GM21619 (cell line): ENCODE data around the gene GRAP2.
"Not testable (repeated sequence)": the region's sequence is repeated elsewhere in the genome, so short reads cannot be mapped to it uniquely, and the experiment has no call there.

Experiments used
- ATAC-seq: cut with Tn5 transposase; IDR thresholded peaks from one replicate; pipeline ENCODE4 v1.9.1; 2021; ENCODE audit not compliant: unreplicated experiment

GRAP2 gene

GRCh38 chr22:39942439-39943230, 41.8 kb downstream of the GRAP2 start:
- ATAC-seq, result no peak

- no peak for ATAC-seq
Measured at GRCh38 chr22:39943337-39943736, 42.5 kb downstream of the GRAP2 start.

- ATAC-seq, result no peak
Measured at GRCh38 chr22:39943953-39944872, 43.3 kb downstream of the GRAP2 start.

GRCh38 chr22:39946126-39946502, 45.2 kb downstream of the GRAP2 start:
- ATAC-seq, result no peak

GRCh38 chr22:39946503-39947219, 45.8 kb downstream of the GRAP2 start:
- ATAC-seq, result no peak

GRCh38 chr22:39947220-39948216, 46.6 kb downstream of the GRAP2 start:
- ATAC-seq, result no peak

GRCh38 chr22:39949964-39950737, 49.3 kb downstream of the GRAP2 start:
- no peak for ATAC-seq

GRCh38 chr22:39951603-39952293, 50.9 kb downstream of the GRAP2 start:
- ATAC-seq, result not testable (repeated sequence)

GRCh38 chr22:39952347-39952746, 51.5 kb downstream of the GRAP2 start:
- ATAC-seq, result no peak

GRCh38 chr22:39953101-39953500, 52.2 kb downstream of the GRAP2 start:
- no peak for ATAC-seq

GRCh38 chr22:39954584-39955055, 53.7 kb downstream of the GRAP2 start:
- ATAC-seq, result no peak

GRCh38 chr22:39955675-39956074, 54.8 kb downstream of the GRAP2 start:
- ATAC-seq, result no peak

GRCh38 chr22:39956932-39957664, 56.2 kb downstream of the GRAP2 start:
- no peak for ATAC-seq

GRCh38 chr22:39958009-39958711, 57.3 kb downstream of the GRAP2 start:
- ATAC-seq, result no peak

GRCh38 chr22:39958949-39959639, 58.2 kb downstream of the GRAP2 start:
- no peak for ATAC-seq

GRCh38 chr22:39959640-39960447, 59.0 kb downstream of the GRAP2 start, which contains the start of gene TMA7B:
TMA7B (plus strand) TSS chr22:39960397; CDS start chr22:39964375, 3,978 bp downstream.
- ATAC-seq, result no peak
